SK-N-DZ (cell line): ENCODE data around the gene MRPL18.

Experiments used
- DNase-seq: peaks from one replicate; pipeline ENCODE4 v3.0.0-alpha.2; 2015; ENCODE audit warnings: low spot score
- small RNA-seq, 2 experiments: library from RNA; depleted of rRNA; stranded (forward); fragments of <200 nt; gene quantifications; one replicate each; pipeline ENCODE3, GENCODE V24; 2014

Gene MRPL18

DNA sequence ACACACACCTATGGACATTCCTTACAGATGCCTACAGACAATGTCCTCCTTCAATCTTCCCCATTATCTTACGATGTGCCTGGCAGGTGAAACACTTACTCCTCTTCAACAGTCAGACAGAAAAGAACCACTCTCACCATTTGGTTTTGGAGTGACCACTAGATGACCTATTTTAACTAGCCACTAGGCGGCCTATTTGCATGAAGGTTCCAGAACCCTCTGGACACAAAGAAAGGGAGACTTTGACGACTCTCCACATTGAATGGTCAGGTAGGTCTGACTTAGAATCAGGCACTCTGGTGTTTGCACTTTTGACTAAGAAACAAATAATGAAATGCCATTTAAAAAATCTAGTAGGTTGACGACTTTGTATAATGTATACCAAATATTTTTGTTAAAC, 51.8 kb downstream of the MRPL18 start:
- DNase-seq: no peak

DNA sequence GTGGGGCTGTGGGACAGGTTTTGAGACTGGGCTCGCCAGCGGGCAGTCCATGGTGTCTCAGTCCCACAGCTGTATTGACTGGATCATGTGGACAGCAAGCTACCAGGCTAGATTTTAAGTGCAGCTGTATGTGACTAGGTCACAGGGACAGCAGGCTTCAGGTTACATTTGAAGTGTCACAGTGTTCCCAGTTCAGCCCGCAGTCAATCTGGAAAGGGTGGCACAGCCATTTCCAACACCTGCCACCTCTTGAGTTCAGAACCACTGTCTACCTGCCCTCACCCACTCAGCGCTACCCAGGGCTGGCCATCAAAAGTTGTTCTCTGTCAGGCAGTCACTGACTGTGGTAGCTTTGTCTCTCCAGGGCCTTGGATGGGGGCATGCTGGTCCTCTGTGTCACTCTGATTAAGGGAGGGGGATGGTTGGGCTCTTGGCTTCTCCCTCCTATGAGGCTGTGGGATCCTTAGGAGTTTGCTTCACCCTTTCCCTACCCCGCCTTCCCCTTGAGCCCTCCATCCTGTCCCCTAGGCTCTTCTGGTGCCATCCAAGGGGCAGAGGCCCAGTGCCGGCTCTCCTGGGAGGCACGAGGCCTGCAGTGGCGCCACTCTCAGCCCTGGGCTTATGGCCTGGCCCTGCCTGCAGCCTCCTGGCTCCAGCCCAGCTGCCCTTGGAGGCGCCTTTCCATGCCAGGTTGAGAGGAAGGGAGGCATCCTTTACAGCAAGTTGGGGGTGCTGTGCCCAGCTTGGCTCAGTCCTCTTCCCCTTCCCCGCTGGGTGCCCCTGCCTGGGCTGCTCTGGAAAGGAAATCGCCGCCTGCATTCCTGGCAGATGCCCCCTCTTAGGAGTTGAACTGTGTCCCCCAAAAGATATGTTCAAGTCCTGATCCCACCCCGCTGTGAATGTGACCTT, 54.7 kb downstream of the MRPL18 start:
- no peak for DNase-seq

Small RNA genes lying within 50 kb of the gene (small RNA-seq; reads per million reads assigned to genes)
- gene SNORA20 (41.4 to 48.8 reads per million in 2 experiments), gene SNORA29 (0 reads per million in 2 experiments)
